Type B pancreatic cell (in vitro differentiated cells): ENCODE measurements around the gene COL2A1. TPM values are rescaled to one million over a fixed set of nuclear protein-coding genes. Genes with fewer than 3 reads are reported as not detected.

Experiments
- DNase-seq: peaks from one replicate; pipeline ENCODE4 v3.0.0; 2021; ENCODE audit warnings: mixed read lengths; ENCODE audit not compliant: unreplicated experiment; ENCODE audit errors: extremely low spot score
- H3K27ac Mint-ChIP-seq: 2 replicates; pipeline ENCODE4 v1.8.0; 2021; ENCODE audit warnings: mild to moderate bottlenecking, mixed read lengths
- H3K27me3 Mint-ChIP-seq: 2 replicates; pipeline ENCODE4 v1.8.0; 2021; ENCODE audit warnings: mixed read lengths
- H3K36me3 Mint-ChIP-seq: 2 replicates; pipeline ENCODE4 v1.8.0; 2021; ENCODE audit warnings: mixed read lengths
- H3K4me1 Mint-ChIP-seq: one replicate; pipeline ENCODE4 v1.8.0; 2021; ENCODE audit warnings: mixed read lengths; ENCODE audit not compliant: unreplicated experiment
- H3K4me3 Mint-ChIP-seq: 2 replicates; pipeline ENCODE4 v1.8.0; 2021; ENCODE audit warnings: mild to moderate bottlenecking, mixed read lengths
- H3K9me3 Mint-ChIP-seq: 2 replicates; pipeline ENCODE4 v1.8.0; 2021; ENCODE audit warnings: mixed read lengths
- total RNA-seq: library from RNA; stranded (reverse); gene quantifications from 2 replicates; pipeline ENCODE4 v1.2.1, GENCODE V29; 2021; ENCODE audit warnings: low replicate concordance
- TF ChIP-seq, protein P1 (sequence below): fragments of 200-600 bp; sonication (generic); conservative IDR thresholded peaks from 2 replicates; pipeline ENCODE4 v1.5.0; 2021; ENCODE audit warnings: antibody characterized with exemption, mild to moderate bottlenecking

COL2A1 gene
- total RNA-seq, 1 donor from 2014 or later = 227 TPM

DNA sequence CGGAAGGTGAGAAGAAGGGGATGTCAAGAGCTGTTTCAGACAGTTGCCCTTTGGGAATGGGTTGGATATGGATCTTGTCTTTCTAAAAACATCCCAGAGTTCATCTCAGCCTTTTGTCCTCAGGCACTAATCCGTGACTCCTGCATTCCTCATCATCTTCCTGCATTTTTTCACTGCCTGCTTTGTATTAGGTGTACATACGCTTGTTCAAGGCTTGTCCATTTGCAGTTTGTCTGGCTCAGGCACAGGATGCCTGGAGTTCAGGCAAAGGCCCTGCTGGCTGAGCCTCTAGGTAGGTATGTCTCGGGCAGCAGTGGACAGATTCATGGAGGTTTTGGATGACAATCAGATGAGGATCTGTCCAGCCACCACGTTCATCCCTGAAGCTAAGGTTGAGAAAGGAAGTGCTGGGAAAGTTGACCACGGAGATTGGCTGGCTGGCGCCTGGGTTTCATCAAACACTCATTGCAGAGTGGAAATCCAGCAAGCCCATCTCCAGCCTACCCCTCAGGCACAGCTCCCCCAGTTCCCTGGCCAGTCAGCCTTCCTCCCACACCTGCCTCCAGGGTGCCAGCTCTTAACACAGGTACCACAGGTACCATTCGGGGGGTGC, 53.3 kb downstream of the COL2A1 start:
- Mint-ChIP-seq H3K36me3 (no peaks in the 10 kb centered on the region), H3K4me3 (no peak overlapping the region), H3K4me1 (peaks cover 20% of the 10 kb centered on the region), H3K27me3 (peaks cover 7% of the 10 kb centered on the region), H3K27ac (no peak overlapping the region), H3K9me3 (no peaks in the 10 kb centered on the region)
- TF ChIP-seq, protein P1, sequence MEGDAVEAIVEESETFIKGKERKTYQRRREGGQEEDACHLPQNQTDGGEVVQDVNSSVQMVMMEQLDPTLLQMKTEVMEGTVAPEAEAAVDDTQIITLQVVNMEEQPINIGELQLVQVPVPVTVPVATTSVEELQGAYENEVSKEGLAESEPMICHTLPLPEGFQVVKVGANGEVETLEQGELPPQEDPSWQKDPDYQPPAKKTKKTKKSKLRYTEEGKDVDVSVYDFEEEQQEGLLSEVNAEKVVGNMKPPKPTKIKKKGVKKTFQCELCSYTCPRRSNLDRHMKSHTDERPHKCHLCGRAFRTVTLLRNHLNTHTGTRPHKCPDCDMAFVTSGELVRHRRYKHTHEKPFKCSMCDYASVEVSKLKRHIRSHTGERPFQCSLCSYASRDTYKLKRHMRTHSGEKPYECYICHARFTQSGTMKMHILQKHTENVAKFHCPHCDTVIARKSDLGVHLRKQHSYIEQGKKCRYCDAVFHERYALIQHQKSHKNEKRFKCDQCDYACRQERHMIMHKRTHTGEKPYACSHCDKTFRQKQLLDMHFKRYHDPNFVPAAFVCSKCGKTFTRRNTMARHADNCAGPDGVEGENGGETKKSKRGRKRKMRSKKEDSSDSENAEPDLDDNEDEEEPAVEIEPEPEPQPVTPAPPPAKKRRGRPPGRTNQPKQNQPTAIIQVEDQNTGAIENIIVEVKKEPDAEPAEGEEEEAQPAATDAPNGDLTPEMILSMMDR = no peak
- no peak for DNase-seq

DNA sequence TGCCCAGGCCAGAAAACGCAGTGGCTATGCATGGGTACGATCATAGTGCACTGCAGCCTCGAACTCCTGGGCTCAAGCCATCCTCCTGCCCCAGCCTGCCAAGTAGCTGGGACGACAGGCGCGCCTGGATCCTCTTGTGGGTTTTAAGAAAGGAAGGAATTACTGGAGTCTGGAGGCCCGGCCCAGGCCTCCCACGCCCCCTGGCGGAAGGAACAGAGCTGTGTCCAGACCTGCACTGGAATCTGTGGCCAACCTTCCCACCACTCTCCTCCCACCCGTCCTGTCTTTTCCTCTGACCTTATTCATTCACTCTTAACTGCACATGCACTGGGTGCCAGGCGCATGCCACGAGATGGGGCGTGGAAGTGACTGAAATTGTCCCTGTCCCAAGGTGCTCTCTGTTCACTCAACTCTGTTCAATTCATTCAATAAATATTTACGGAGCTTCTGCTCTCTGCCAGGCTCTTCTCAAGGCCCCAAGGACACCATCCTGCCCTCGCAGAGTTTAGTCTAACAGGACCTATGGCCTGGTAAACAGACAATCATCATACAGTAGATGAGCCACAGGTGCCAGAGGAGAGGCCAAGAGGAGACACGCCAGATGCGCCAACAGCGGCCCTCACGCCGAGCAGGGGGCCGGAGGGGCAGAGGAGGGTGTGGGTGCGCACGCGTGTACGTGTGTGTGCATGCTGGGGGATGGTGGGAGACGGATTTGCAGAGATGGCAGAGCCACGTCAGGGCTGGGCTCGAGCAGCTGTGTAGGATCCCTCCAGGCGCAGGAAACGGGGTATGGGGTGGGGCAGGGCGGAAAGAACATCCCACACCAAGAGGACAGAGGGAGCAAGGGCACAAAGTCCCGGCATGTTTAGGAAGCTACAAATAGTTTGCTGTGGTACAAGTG, 54.6 kb downstream of the COL2A1 start:
- Mint-ChIP-seq H3K4me1 (peaks cover 17% of the 10 kb centered on the region), H3K27me3 (peaks cover 7% of the 10 kb centered on the region), H3K36me3 (no peaks in the 10 kb centered on the region), H3K4me3 (no peak overlapping the region), H3K27ac (peak overlapping the region; percentile 12), H3K9me3 (no peaks in the 10 kb centered on the region)
- TF ChIP-seq, protein P1 = peak; percentile 93
- DNase-seq = no peak

- Mint-ChIP-seq H3K4me1 (peaks cover 13% of the 10 kb centered on the region), H3K27me3 (peaks cover 7% of the 10 kb centered on the region), H3K9me3 (no peaks in the 10 kb centered on the region), H3K27ac (no peak overlapping the region), H3K4me3 (no peak overlapping the region), H3K36me3 (no peaks in the 10 kb centered on the region)
- DNase-seq = no peak
- TF ChIP-seq, protein P1 = no peak
These were observed 56.9 kb downstream of the COL2A1 start for GRCh38 chr12:47947341-47947740.

GRCh38 chr12:47946413-47947323, 57.6 kb downstream of the COL2A1 start:
- no peak overlapping the region for H3K4me3 Mint-ChIP-seq
- no peaks in the 10 kb centered on the region for H3K36me3 Mint-ChIP-seq
- H3K27me3 Mint-ChIP-seq = peaks cover 4% of the 10 kb centered on the region
- no peak overlapping the region for H3K27ac Mint-ChIP-seq
- no peaks in the 10 kb centered on the region for H3K9me3 Mint-ChIP-seq
- peaks cover 13% of the 10 kb centered on the region for H3K4me1 Mint-ChIP-seq
- TF ChIP-seq, protein P1 = no peak
- DNase-seq = no peak

DNA sequence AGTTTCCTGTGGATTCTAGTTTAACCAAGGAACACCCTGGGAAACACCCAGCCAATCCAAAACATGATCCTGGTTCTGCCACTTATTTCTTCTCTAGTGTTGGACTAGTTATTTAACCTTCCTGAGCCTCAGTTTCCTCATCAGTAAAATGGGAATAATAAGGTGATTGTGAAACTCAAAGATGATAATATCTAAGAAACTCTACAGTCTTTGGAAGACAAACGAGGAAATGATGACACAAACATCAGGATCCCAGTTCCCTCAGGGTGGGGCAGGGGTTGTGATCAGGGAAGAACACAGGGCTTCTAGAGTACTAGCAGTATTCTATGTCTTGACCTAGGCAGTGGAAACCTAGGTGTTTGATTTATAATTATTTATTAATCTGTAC, 58.9 kb downstream of the COL2A1 start:
- no peak for DNase-seq
- Mint-ChIP-seq H3K4me1 (peaks cover 18% of the 10 kb centered on the region), H3K9me3 (no peaks in the 10 kb centered on the region), H3K36me3 (no peaks in the 10 kb centered on the region), H3K27ac (no peak overlapping the region), H3K27me3 (peaks cover 13% of the 10 kb centered on the region), H3K4me3 (no peak overlapping the region)
- TF ChIP-seq, protein P1 = no peak
